ENCODE data around the gene OBSL1.

Gene OBSL1

GRCh38 chr2:219611306-219611705 is 40.0 kb upstream of the OBSL1 start:
- H3K27ac ChIP-seq (ENCODE audit: low read depth, low read length), result no peak overlapping the region
- peaks cover 36% of the 10 kb centered on the region for H3K36me3 ChIP-seq (ENCODE audit: control insufficient read depth, insufficient read depth, low read length)
- H3K9ac ChIP-seq (ENCODE audit: low read length), result no peak overlapping the region
- H3K27me3 ChIP-seq (ENCODE audit: control insufficient read depth, insufficient read depth, low read length), result no peaks in the 10 kb centered on the region
- H3K4me3 ChIP-seq (ENCODE audit: low read length), result no peak overlapping the region
- no peaks in the 10 kb centered on the region for H3K4me1 ChIP-seq (ENCODE audit: control insufficient read depth, insufficient read depth, low read length)

GRCh38 chr2:219609149-219609750 is 37.9 kb upstream of the OBSL1 start:
- no peak overlapping the region for H3K27ac ChIP-seq (ENCODE audit: low read depth, low read length)
- no peak overlapping the region for H3K9ac ChIP-seq (ENCODE audit: low read length)
- peaks cover 30% of the 10 kb centered on the region for H3K36me3 ChIP-seq (ENCODE audit: control insufficient read depth, insufficient read depth, low read length)
- no peaks in the 10 kb centered on the region for H3K4me1 ChIP-seq (ENCODE audit: control insufficient read depth, insufficient read depth, low read length)
- no peaks in the 10 kb centered on the region for H3K27me3 ChIP-seq (ENCODE audit: control insufficient read depth, insufficient read depth, low read length)
- H3K4me3 ChIP-seq (ENCODE audit: low read length), result no peak overlapping the region

GRCh38 chr2:219608399-219608964 is 37.1 kb upstream of the OBSL1 start:
- Histone ChIP-seq H3K36me3 (ENCODE audit: control insufficient read depth, insufficient read depth, low read length) (peaks cover 28% of the 10 kb centered on the region), H3K9ac (ENCODE audit: low read length) (no peak overlapping the region), H3K27ac (ENCODE audit: low read depth, low read length) (no peak overlapping the region), H3K4me3 (ENCODE audit: low read length) (no peak overlapping the region), H3K27me3 (ENCODE audit: control insufficient read depth, insufficient read depth, low read length) (no peaks in the 10 kb centered on the region), H3K4me1 (ENCODE audit: control insufficient read depth, insufficient read depth, low read length) (no peaks in the 10 kb centered on the region)

GRCh38 chr2:219607931-219608330 is 36.6 kb upstream of the OBSL1 start:
- H3K36me3 ChIP-seq (ENCODE audit: control insufficient read depth, insufficient read depth, low read length), result peaks cover 28% of the 10 kb centered on the region
- H3K9ac ChIP-seq (ENCODE audit: low read length), result no peak overlapping the region
- no peak overlapping the region for H3K27ac ChIP-seq (ENCODE audit: low read depth, low read length)
- no peaks in the 10 kb centered on the region for H3K4me1 ChIP-seq (ENCODE audit: control insufficient read depth, insufficient read depth, low read length)
- no peaks in the 10 kb centered on the region for H3K27me3 ChIP-seq (ENCODE audit: control insufficient read depth, insufficient read depth, low read length)
- H3K4me3 ChIP-seq (ENCODE audit: low read length), result no peak overlapping the region

- no peaks in the 10 kb centered on the region for H3K4me1 ChIP-seq (ENCODE audit: control insufficient read depth, insufficient read depth, low read length)
- H3K27me3 ChIP-seq (ENCODE audit: control insufficient read depth, insufficient read depth, low read length), result no peaks in the 10 kb centered on the region
- H3K9ac ChIP-seq (ENCODE audit: low read length), result no peak overlapping the region
- no peak overlapping the region for H3K27ac ChIP-seq (ENCODE audit: low read depth, low read length)
- no peak overlapping the region for H3K4me3 ChIP-seq (ENCODE audit: low read length)
- peaks cover 36% of the 10 kb centered on the region for H3K36me3 ChIP-seq (ENCODE audit: control insufficient read depth, insufficient read depth, low read length)
These were observed 34.2 kb upstream of the OBSL1 start for GRCh38 chr2:219605607-219605954.

- H3K4me1 ChIP-seq (ENCODE audit: control insufficient read depth, insufficient read depth, low read length), result no peaks in the 10 kb centered on the region
- H3K27me3 ChIP-seq (ENCODE audit: control insufficient read depth, insufficient read depth, low read length), result no peaks in the 10 kb centered on the region
- H3K36me3 ChIP-seq (ENCODE audit: control insufficient read depth, insufficient read depth, low read length), result peaks cover 32% of the 10 kb centered on the region
- H3K27ac ChIP-seq (ENCODE audit: low read depth, low read length), result no peak overlapping the region
- no peak overlapping the region for H3K9ac ChIP-seq (ENCODE audit: low read length)
- H3K4me3 ChIP-seq (ENCODE audit: low read length), result no peak overlapping the region
These were observed 32.4 kb upstream of the OBSL1 start for GRCh38 chr2:219603771-219604170.

- Histone ChIP-seq H3K9ac (ENCODE audit: low read length) (peak overlapping the region; percentile 62), H3K36me3 (ENCODE audit: control insufficient read depth, insufficient read depth, low read length) (peaks cover 12% of the 10 kb centered on the region), H3K4me1 (ENCODE audit: control insufficient read depth, insufficient read depth, low read length) (peaks cover 4% of the 10 kb centered on the region), H3K4me3 (ENCODE audit: low read length) (peak overlapping the region; percentile 100), H3K27ac (ENCODE audit: low read depth, low read length) (peak overlapping the region; percentile 93), H3K27me3 (ENCODE audit: control insufficient read depth, insufficient read depth, low read length) (no peaks in the 10 kb centered on the region)
These were observed 27.2 kb upstream of the OBSL1 start for GRCh38 chr2:219598308-219599078.

GRCh38 chr2:219597552-219598307 is 26.4 kb upstream of the OBSL1 start, which contains the start of gene STK11IP:
STK11IP (plus strand) TSS chr2:219597857; CDS start chr2:219598120, 263 bp downstream.
- H3K4me3 ChIP-seq (ENCODE audit: low read length), result peak within 1 kb of the TSS; percentile 100
- peaks cover 4% of the 10 kb centered on the region for H3K4me1 ChIP-seq (ENCODE audit: control insufficient read depth, insufficient read depth, low read length)

GRCh38 chr2:219596954-219597551 is 25.7 kb upstream of the OBSL1 start:
- Histone ChIP-seq H3K36me3 (ENCODE audit: control insufficient read depth, insufficient read depth, low read length) (peaks cover 6% of the 10 kb centered on the region), H3K27ac (ENCODE audit: low read depth, low read length) (peak overlapping the region; percentile 93), H3K4me1 (ENCODE audit: control insufficient read depth, insufficient read depth, low read length) (peaks cover 4% of the 10 kb centered on the region), H3K4me3 (ENCODE audit: low read length) (peak overlapping the region; percentile 100), H3K9ac (ENCODE audit: low read length) (peak overlapping the region; percentile 4), H3K27me3 (ENCODE audit: control insufficient read depth, insufficient read depth, low read length) (no peaks in the 10 kb centered on the region)

More at GRCh38 chr2:219597552-219598307, 26.4 kb upstream of the OBSL1 start, which contains the start of gene STK11IP:
- Histone ChIP-seq H3K27ac (ENCODE audit: low read depth, low read length) (peak within 1 kb of the TSS; percentile 93), H3K27me3 (ENCODE audit: control insufficient read depth, insufficient read depth, low read length) (no peaks in the 10 kb centered on the region), H3K9ac (ENCODE audit: low read length) (peak within 1 kb of the TSS; percentile 62), H3K36me3 (ENCODE audit: control insufficient read depth, insufficient read depth, low read length) (peaks cover 12% of the 10 kb centered on the region)

GRCh38 chr2:219595256-219595655 is 23.9 kb upstream of the OBSL1 start:
- Histone ChIP-seq H3K4me1 (ENCODE audit: control insufficient read depth, insufficient read depth, low read length) (peaks cover 4% of the 10 kb centered on the region), H3K4me3 (ENCODE audit: low read length) (no peak overlapping the region), H3K27me3 (ENCODE audit: control insufficient read depth, insufficient read depth, low read length) (no peaks in the 10 kb centered on the region), H3K9ac (ENCODE audit: low read length) (no peak overlapping the region), H3K36me3 (ENCODE audit: control insufficient read depth, insufficient read depth, low read length) (no peaks in the 10 kb centered on the region), H3K27ac (ENCODE audit: low read depth, low read length) (no peak overlapping the region)

GRCh38 chr2:219593154-219593553 is 21.8 kb upstream of the OBSL1 start:
- Histone ChIP-seq H3K36me3 (ENCODE audit: control insufficient read depth, insufficient read depth, low read length) (no peaks in the 10 kb centered on the region), H3K27me3 (ENCODE audit: control insufficient read depth, insufficient read depth, low read length) (no peaks in the 10 kb centered on the region), H3K4me3 (ENCODE audit: low read length) (no peak overlapping the region), H3K4me1 (ENCODE audit: control insufficient read depth, insufficient read depth, low read length) (peaks cover under 1% of the 10 kb centered on the region), H3K27ac (ENCODE audit: low read depth, low read length) (no peak overlapping the region), H3K9ac (ENCODE audit: low read length) (no peak overlapping the region)

GRCh38 chr2:219592736-219593135 is 21.4 kb upstream of the OBSL1 start:
- Histone ChIP-seq H3K27ac (ENCODE audit: low read depth, low read length) (no peak overlapping the region), H3K4me1 (ENCODE audit: control insufficient read depth, insufficient read depth, low read length) (no peaks in the 10 kb centered on the region), H3K4me3 (ENCODE audit: low read length) (no peak overlapping the region), H3K36me3 (ENCODE audit: control insufficient read depth, insufficient read depth, low read length) (no peaks in the 10 kb centered on the region), H3K9ac (ENCODE audit: low read length) (no peak overlapping the region), H3K27me3 (ENCODE audit: control insufficient read depth, insufficient read depth, low read length) (no peaks in the 10 kb centered on the region)
